Stimulated activated naive CD8-positive, alpha-beta T cell treated with anti-CD3 and anti-CD28 coated beads, Interleukin-15, amount 100 ng/mL, for 72 hours (primary cell): ENCODE measurements around the gene RPS19.

Experiments
- ATAC-seq: fragments of 150-1000 bp; cut with Tn5 transposase; 2 replicates; pipeline ENCODE4 v1.10.0; 2021; ENCODE audit warnings: mild to moderate bottlenecking, moderate library complexity
- DNase-seq, 2 donors: peaks; one replicate each; pipeline ENCODE4 v3.0.0; 2021 to 2022
- H3K27ac Mint-ChIP-seq, 2 donors: one replicate each; pipeline ENCODE4 v1.8.0; 2022; ENCODE audit warnings: mild to moderate bottlenecking in 2 of 2, mixed read lengths in 2 of 2, moderate library complexity in 2 of 2
- H3K27me3 Mint-ChIP-seq: one replicate; pipeline ENCODE4 v1.8.0; 2022; ENCODE audit warnings: mixed read lengths
- H3K4me1 Mint-ChIP-seq: one replicate; pipeline ENCODE4 v1.8.0; 2022; ENCODE audit warnings: mild to moderate bottlenecking, mixed read lengths
- H3K4me3 Mint-ChIP-seq, 2 donors: one replicate each; pipeline ENCODE4 v1.8.0; 2022; ENCODE audit warnings: mild to moderate bottlenecking in 2 of 2, mixed read lengths in 2 of 2, moderate library complexity in 1 of 2
- H3K9me3 Mint-ChIP-seq, 2 donors: one replicate each; pipeline ENCODE4 v1.8.0; 2022; ENCODE audit warnings: mixed read lengths in 2 of 2

Gene RPS19

DNA sequence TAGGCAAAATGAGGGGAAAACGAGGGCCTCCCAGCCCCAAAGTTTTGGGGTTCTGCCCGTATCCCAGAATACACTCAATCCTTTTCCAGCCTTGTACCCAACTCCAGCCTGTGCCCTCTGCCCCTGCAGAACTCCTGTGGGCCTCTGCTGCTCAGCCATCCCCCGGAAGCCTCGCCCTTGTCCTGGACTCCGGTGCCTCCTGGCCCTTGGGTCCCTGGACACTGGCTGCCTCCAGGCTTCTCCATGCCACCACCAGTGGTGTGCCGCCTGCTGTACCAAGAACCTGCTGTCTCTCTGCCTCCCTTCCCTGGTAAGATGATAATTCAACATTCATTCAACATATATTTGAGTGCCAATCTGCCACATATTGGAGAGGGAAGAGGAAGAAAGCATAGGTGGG, 11.4 kb upstream of the RPS19 start:
- Mint-ChIP-seq H3K4me1 (no peaks in the 10 kb centered on the region), H3K4me3 (no peak overlapping the region), H3K27me3 (peaks cover 30% of the 10 kb centered on the region), H3K27ac (no peak overlapping the region), H3K9me3 (no peaks in the 10 kb centered on the region)
- no peak for DNase-seq
- no peak for ATAC-seq

DNA sequence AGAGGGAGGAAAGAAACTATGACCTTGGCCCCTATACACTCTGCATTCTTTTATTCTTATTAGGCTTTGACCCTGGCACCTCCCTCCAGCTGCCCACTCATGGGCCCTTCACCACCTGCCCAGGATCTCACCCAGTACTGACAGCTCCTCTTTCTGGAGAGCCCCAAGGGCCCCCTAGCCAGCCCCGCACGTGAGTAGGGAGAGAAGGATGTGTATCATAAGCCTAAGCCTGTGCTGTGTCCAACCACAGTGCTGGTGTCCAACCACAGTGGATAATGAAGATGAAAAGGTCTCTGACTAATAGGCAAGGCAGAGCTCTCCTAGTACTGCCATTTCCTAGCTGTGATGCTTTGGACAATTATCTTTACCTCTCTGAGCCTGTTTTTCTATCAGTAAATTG, 11.0 kb upstream of the RPS19 start:
- DNase-seq = no peak

DNA sequence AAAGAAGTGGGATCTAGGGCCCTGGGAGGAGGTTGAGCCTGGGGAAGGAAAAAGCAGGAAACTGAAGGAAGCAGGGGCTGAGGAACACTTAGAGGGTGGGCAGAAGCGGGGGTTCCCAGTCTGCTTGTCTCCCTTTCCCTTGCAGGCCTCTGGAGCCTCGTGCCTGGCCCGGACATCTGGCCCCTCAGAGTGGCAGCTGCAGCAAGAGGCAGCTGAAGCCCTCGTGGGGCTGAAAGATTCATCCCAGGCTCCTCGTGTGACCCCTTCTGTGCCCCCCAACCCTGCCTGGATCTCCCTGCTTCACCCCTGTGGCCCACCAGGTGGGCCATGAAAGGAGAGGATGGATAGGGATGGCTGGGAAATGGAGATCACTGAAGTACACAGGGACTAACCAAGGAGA, 9.7 kb upstream of the RPS19 start:
- H3K9me3 Mint-ChIP-seq = no peaks in the 10 kb centered on the region
- no peaks in the 10 kb centered on the region for H3K4me1 Mint-ChIP-seq
- H3K27ac Mint-ChIP-seq = no peak overlapping the region
- no peak overlapping the region for H3K4me3 Mint-ChIP-seq
- H3K27me3 Mint-ChIP-seq = peaks cover 24% of the 10 kb centered on the region
- ATAC-seq = no peak
- no peak for DNase-seq

More for the DNA sequence above, 11.0 kb upstream of the RPS19 start:
- H3K4me1 Mint-ChIP-seq = no peaks in the 10 kb centered on the region
- ATAC-seq = no peak
- no peaks in the 10 kb centered on the region for H3K9me3 Mint-ChIP-seq
- H3K4me3 Mint-ChIP-seq = no peak overlapping the region
- H3K27me3 Mint-ChIP-seq = peaks cover 26% of the 10 kb centered on the region
- H3K27ac Mint-ChIP-seq = no peak overlapping the region

DNA sequence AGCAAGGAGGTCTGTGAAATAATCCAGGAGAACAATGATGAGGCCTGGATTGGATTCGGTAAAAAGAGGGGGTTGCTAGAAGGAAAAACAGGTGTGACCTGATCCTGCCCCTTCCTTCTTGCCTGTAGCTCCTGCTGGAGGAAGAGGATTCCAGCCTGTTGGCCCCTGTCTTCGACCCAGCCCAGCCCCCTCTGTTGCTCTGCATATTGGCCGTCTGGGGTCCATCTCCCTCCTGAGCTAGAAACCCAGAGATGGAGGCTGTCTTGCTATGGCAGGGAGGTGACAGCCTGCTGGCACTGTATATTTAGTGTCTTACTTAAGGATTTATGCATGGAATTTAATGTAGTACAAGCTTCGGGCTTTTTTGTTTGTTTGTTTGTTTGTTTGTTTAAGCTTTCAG, 8.6 kb upstream of the RPS19 start:
- DNase-seq (no peak), ATAC-seq (no peak)
- Mint-ChIP-seq H3K4me1 (no peaks in the 10 kb centered on the region), H3K27ac (no peak overlapping the region), H3K27me3 (peaks cover 24% of the 10 kb centered on the region), H3K4me3 (no peak overlapping the region), H3K9me3 (no peaks in the 10 kb centered on the region)

DNA sequence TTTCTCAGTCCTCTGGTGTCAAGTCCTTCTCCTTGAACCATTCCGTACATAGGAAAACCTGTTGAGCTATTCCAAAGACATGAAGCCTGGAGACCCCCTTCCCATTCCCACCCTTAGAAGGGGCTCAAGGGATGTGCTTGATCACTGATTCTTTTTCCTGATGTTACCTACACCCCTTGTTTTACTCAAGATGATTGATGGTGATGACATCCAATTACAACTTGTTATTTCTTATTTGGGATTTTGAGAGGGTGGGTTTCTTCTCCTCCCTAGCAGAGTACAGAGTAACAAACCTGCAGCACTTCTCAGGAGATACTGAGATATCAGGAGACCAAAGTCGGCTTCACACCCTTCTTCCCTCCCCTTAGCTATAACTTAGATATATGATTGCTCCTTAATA, 6.7 kb upstream of the RPS19 start:
- Mint-ChIP-seq H3K9me3 (no peaks in the 10 kb centered on the region), H3K27me3 (peaks cover 24% of the 10 kb centered on the region), H3K27ac (no peak overlapping the region), H3K4me3 (no peak overlapping the region), H3K4me1 (no peaks in the 10 kb centered on the region)
- ATAC-seq (no peak), DNase-seq (no peak)

DNA sequence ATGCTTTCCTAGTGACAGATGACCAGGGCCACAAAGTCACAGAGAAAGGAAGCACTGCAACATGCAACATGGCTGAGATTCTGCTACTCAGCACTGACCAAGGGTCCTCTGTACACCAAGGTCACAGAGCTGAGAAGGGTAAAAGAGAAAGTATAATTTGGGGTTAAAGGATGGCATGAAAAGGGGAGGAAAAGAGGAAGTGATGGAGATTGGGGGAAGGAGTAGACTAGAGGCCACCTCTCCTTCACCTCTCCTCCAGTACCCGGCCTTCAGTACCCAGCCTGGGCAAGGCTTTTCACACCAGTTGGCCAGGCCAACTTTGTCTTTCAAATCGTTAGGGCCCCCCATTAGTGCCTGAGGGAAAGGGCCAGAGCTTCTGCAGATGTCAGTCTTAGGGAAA, 6.3 kb upstream of the RPS19 start:
- Mint-ChIP-seq H3K9me3 (no peaks in the 10 kb centered on the region), H3K4me1 (no peaks in the 10 kb centered on the region), H3K27me3 (peaks cover 20% of the 10 kb centered on the region), H3K27ac (no peak overlapping the region), H3K4me3 (no peak overlapping the region)
- DNase-seq (no peak), ATAC-seq (no peak)

DNA sequence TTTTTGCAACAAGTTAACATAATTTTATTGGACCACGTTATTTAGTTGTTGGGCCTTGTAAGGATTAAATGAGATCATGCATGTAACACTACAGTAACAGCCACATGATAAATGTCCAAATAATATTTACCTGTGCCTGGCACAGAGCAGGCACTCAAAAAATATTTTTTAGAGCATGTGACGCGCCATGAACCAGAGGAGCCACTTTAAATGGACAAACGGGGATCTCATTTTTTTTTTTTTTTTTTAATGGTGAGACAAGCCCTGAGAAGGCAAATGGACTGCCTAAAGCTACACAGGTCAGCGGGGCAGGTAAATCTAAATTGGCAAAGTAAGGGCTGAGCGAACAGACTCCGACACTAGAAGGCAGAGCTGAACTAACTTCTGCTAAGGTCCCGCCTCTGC, 840 bp upstream of the RPS19 start:
- H3K27ac Mint-ChIP-seq = peak overlapping the region in 1 of 2 donors; percentile 57
- peaks cover 36% of the 10 kb centered on the region for H3K4me1 Mint-ChIP-seq
- no peaks in the 10 kb centered on the region for H3K9me3 Mint-ChIP-seq
- DNase-seq (no peak), ATAC-seq (no peak)
- H3K4me3 Mint-ChIP-seq = peak overlapping the region; percentile 86 to 90
- no peaks in the 10 kb centered on the region for H3K27me3 Mint-ChIP-seq

DNA sequence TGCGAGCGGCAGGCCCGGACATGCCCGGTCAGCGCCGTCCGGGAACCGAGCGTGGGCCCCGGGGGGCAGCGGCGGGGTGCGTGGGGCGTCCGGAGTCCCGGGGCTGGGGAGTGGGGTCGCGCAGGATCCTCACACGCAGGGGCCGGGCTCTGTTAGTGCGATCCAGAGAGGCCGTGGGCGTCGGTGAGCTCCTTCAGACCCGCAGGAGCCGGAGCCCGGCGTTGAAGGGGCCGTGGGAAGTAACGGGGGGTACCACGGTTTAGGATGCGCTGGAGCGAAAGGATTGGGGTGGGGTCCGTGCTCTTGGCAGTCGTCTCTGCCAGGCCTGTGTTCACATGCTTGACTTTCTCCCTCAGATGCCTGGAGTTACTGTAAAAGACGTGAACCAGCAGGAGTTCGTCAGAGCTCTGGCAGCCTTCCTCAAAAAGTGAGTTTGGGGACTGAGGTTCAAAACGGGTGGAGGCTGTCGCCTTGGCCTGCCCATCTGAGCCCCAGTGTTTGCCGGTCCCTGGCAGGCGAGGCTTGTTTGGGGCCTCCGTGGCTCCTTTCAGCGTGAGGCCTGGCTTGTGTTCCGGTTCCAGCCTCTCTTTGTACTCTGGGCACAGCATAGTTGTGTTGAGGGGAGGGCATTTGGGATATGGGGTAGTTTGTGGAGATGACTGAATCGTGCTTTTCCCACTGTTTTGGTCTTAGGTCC, 512 bp downstream of the RPS19 start:
- ATAC-seq = no peak
- peaks cover 48% of the 10 kb centered on the region for H3K4me1 Mint-ChIP-seq
- DNase-seq = peak in 1 of 2 donors; percentile 37
- no peaks in the 10 kb centered on the region for H3K27me3 Mint-ChIP-seq
- no peaks in the 10 kb centered on the region for H3K9me3 Mint-ChIP-seq
- peak overlapping the region; percentile 86 to 90 for H3K4me3 Mint-ChIP-seq
- peak overlapping the region; percentile 97 to 99 for H3K27ac Mint-ChIP-seq

DNA sequence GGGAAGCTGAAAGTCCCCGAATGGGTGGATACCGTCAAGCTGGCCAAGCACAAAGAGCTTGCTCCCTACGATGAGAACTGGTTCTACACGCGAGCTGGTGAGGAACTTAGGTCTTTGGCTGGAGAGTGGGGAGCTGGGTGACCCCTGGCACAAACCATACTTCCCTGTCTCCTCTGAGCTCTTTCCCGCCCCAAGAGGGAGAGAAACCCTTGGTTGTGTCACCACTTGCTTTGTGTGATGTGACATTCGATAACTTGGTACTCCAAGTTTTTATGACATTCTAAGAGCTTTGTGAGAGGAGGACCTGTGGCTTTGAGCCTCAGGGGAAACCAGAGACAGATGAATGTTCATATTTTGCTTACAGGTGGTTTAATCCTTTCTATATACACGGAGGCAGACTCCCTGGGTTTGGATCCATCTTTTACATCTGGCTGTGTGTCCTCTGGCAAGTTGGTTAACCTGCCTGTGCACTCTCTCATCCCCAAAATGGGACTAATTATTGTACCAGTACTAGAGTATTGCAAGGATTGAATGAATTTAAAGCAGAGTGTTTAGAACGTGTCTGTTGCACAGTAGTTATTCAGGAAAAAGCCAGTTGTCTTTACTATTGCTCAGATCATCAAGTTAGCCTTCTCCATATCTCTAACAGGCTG, 1.2 kb downstream of the RPS19 start:
- H3K9me3 Mint-ChIP-seq = no peaks in the 10 kb centered on the region
- ATAC-seq (no peak), DNase-seq (no peak)
- H3K27me3 Mint-ChIP-seq = no peaks in the 10 kb centered on the region
- H3K4me1 Mint-ChIP-seq = peaks cover 55% of the 10 kb centered on the region
- H3K4me3 Mint-ChIP-seq = peak overlapping the region; percentile 86 to 90
- H3K27ac Mint-ChIP-seq = peak overlapping the region; percentile 97 to 99

DNA sequence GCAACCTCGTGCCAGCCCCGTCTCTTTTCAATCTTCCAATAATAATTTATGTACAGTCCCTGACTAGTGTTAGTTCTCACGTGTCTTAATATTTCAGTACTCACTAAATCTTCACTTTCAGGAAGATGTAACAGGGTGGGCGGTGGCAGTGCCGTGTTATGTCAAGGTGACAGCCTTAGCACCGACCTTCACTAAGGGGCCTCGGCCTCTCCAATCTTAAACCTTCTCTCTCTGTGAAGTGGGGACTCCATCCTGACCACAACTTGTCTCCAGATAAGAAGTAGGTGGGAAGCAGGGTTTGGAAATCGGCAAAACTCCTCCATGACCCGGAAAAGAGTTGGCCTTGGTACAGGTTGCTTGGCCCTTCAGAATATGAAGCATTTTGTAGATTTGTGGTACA, 1.8 kb downstream of the RPS19 start:
- DNase-seq = no peak
- Mint-ChIP-seq H3K9me3 (no peaks in the 10 kb centered on the region), H3K4me1 (peaks cover 61% of the 10 kb centered on the region), H3K27me3 (no peaks in the 10 kb centered on the region), H3K27ac (peak overlapping the region; percentile 97 to 99), H3K4me3 (peak overlapping the region; percentile 86 to 90)
- no peak for ATAC-seq

DNA sequence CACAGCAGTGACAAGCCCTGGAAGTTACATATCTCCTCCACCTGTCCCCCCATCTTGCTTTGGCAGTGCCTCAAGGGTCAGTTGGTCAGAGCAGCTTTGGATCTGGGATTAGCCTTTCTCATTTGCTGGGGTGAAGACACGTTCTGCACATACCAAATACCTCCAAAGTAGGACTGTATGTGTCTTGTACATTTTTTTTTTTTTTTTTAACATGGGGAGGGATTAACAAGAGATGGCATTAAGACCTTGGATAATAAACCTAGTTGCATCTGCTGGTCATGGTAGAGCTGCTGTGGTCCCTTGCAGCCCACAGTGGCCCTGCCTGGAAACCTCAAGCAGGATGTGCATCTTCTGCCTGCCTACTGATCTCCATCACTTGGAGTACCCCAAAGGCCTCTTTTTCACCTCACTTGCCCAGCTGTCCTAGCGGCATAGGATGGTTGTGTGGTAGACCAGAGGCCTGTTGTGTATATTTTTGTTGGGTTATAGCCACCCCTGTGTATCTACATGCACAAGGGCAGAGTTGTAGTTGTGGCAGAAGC, 2.5 kb downstream of the RPS19 start:
- Mint-ChIP-seq H3K27me3 (no peaks in the 10 kb centered on the region), H3K27ac (peak overlapping the region; percentile 86 to 99), H3K9me3 (no peaks in the 10 kb centered on the region), H3K4me3 (peak overlapping the region; percentile 86 to 90), H3K4me1 (peaks cover 68% of the 10 kb centered on the region)
- ATAC-seq (no peak), DNase-seq (peak in 1 of 2 donors; percentile 39)

DNA sequence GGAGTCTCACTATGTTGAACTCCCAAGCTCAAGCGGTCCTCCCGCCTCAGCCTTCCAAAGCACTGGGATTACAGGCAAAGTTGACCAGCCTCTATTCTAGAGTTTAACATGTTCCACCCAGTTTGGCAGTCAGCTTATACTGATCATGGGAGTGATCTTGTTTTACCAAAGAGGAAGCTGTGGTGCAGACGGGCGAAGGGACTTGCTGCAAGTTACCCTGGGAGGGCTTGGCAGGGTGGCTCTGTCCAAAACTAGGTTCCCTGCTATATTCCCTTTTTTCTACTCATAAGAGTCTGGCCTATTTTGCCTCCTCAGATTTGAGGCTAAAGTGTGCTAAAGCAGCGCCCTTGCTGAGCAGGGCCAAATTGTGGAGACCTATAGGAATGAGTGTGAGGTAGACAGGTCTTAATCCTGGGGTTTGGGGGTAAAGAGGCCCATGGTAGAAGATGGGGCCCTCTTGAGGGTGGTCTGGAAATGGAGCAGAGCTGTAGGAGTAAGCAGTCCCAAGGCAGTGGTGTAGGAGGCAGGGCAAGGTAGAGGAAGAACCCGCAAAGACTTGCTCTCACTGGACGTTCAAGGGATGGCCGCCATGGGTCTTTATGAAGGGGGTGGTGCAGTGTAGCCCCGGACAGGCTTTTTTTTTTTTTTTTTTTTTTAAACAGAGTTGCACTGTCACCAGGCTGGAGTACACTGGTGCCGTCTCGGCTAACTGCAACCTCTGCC, 3.3 kb downstream of the RPS19 start:
- H3K4me3 Mint-ChIP-seq = peak overlapping the region; percentile 86 to 90
- peaks cover 76% of the 10 kb centered on the region for H3K4me1 Mint-ChIP-seq
- H3K27me3 Mint-ChIP-seq = no peaks in the 10 kb centered on the region
- no peak for ATAC-seq
- no peaks in the 10 kb centered on the region for H3K9me3 Mint-ChIP-seq
- no peak for DNase-seq
- H3K27ac Mint-ChIP-seq = peak overlapping the region; percentile 94 to 95

DNA sequence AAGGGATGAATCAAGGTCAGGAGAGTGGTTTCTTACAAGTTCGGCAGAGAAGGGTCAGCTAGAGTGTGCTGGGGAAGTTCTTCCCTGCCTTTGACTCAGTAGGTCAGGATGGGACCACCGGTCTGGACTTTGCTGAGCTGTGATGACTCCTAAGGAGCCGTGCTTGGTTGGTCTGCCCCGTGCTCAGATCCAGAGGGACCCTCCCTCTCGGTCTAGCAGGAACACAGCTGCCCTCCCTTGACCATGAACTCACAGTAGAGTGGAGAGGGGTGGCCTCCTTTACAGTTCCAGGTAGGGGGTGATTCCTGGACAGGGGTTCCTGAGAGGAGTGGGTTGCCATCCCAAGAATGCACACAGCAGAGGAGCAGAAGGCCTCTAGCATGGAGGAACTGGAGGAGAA, 4.3 kb downstream of the RPS19 start:
- peaks cover 86% of the 10 kb centered on the region for H3K4me1 Mint-ChIP-seq
- ATAC-seq (no peak), DNase-seq (no peak)
- H3K27ac Mint-ChIP-seq = peak overlapping the region; percentile 94 to 98
- no peaks in the 10 kb centered on the region for H3K9me3 Mint-ChIP-seq
- H3K4me3 Mint-ChIP-seq = peak overlapping the region; percentile 82 to 86
- H3K27me3 Mint-ChIP-seq = no peaks in the 10 kb centered on the region

DNA sequence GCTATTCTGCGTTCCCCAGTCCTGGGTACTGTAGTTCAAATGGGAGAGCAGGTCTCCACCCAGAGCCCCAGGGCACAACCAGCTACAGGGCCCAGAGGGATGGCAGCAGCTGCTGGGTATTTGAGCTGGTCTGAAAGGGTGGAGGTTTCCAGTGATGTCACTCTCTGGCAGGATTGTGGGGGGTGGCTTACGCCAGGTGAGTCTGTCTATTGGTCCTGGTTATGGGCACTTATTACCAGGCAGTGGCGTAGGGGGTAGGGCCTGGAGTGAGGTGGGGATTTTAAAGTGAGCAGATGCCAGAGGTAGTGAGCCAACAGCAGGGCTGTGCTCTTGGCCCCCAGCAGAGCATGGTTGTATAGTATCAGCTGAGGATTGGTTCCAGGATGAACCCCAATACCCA, 6.2 kb downstream of the RPS19 start:
- Mint-ChIP-seq H3K4me1 (peaks cover 99% of the 10 kb centered on the region), H3K4me3 (peak overlapping the region; percentile 71 to 73), H3K9me3 (no peaks in the 10 kb centered on the region), H3K27me3 (no peaks in the 10 kb centered on the region), H3K27ac (peak overlapping the region; percentile 87 to 97)
- DNase-seq (no peak), ATAC-seq (no peak)

DNA sequence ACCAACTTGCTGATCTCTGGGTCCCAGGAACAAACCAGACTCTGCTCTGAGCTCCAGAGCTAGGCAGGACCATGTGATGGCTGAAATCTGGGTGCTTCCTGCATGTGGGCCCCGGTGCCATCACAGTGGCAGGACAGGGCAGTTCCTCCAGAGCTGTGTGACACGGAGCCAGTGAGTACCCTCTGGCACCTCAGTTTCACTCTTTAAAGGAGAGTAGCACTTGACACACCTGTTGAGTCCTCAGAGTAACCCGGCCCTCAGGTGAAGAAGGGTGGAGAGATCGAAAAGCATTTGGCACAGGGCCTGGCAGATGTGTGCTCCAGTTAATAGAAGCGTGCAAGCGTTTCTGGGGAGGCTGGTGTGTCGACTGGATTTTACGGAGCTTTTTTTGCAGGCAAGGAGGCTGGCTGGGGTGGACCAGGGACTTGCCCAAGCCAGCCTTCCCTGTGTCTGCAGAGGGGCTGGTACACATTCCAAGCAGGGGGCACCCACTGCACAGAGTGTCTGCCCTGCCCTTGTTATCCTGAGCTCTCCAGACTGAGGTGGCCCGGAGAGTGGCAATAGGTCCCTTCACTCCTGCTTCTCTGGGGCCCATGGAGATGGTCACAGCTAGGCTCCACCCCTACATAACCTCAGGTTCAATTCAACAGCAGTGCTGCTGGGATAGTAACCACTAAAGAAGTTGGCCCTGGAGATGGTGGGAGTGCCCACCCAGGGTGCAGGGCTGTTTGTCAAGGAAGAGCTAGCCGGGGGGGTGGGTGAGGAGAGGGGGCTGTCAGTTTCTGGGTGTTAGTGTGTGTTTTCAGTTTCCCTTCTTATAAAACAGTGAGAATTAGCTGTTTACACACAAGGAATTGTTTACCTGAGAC, 8.3 kb downstream of the RPS19 start:
- H3K4me3 Mint-ChIP-seq = peak overlapping the region; percentile 38 to 55
- H3K9me3 Mint-ChIP-seq = no peaks in the 10 kb centered on the region
- no peak for DNase-seq
- no peaks in the 10 kb centered on the region for H3K27me3 Mint-ChIP-seq
- peak overlapping the region; percentile 56 to 86 for H3K27ac Mint-ChIP-seq
- H3K4me1 Mint-ChIP-seq = peaks cover 99% of the 10 kb centered on the region
- no peak for ATAC-seq
